Psoas muscle (tissue), 8 donors: ENCODE measurements around the gene UNC80. TPM values are rescaled to one million over a fixed set of nuclear protein-coding genes. Genes with fewer than 3 reads are reported as not detected.

ENCODE experiments used
- ATAC-seq, 4 donors: fragments of 200-7000 bp; cut with Tn5 transposase; one replicate each; pipeline ENCODE4 v1.9.1; 2020; ENCODE audit warnings: moderate library complexity in 3 of 4, mild to moderate bottlenecking in 2 of 4
- DNase-seq, 2 donors: peaks; one replicate each; pipeline ENCODE4 v3.0.0-alpha.2; 2020
- H3K27ac ChIP-seq: fragments of 200-600 bp; one replicate; pipeline ENCODE4 v1.8.0; 2022
- H3K27me3 ChIP-seq, 3 donors: fragments of 200-600 bp in 1 of 3; one replicate each; pipeline versions ENCODE4 v1.6.1 to v1.8.0; 2013 to 2022; ENCODE audit warnings: low read length in 2 of 3, mild to moderate bottlenecking in 2 of 3, moderate library complexity in 1 of 3; ENCODE audit not compliant: insufficient read depth in 3 of 3
- H3K36me3 ChIP-seq, 2 donors: fragments of 200-600 bp in 1 of 2; one replicate each; pipeline versions ENCODE4 v1.6.1 to v1.8.0; 2013 to 2022; ENCODE audit warnings: low read depth in 1 of 2, mild to moderate bottlenecking in 1 of 2, moderate library complexity in 1 of 2; ENCODE audit not compliant: insufficient read depth in 1 of 2
- H3K4me1 ChIP-seq: fragments of 200-600 bp; one replicate; pipeline ENCODE4 v1.8.0; 2022
- H3K4me3 ChIP-seq: fragments of 200-600 bp; one replicate; pipeline ENCODE4 v1.8.0; 2022; ENCODE audit warnings: mild to moderate bottlenecking
- H3K9me3 ChIP-seq: fragments of 200-600 bp; one replicate; pipeline ENCODE4 v1.8.0; 2022
- CTCF ChIP-seq: fragments of 200-600 bp; IDR thresholded peaks from one replicate; pipeline ENCODE4 v1.8.0; 2022; ENCODE audit warnings: antibody characterized with exemption
- WGBS, 3 donors: extraction: QIAGEN DNeasy Blood & Tissue Kit; methylation state at CpG; one replicate each; pipeline versions ENCODE4 v1.1.6 to v1.1.7; 2013; 5-methylcytosine and 5-hydroxymethylcytosine counted together
- intact Hi-C, 2 donors: fragments of 100-400 bp; cut with DNase I; formaldehyde crosslinking; loops; one replicate each; pipeline versions ENCODE4 v1.11.0 to v1.14.2; 2022
- polyA plus RNA-seq, 3 donors: library from polyadenylated mRNA; stranded (reverse); fragments of 200-250 nt; gene quantifications; one replicate each; pipeline ENCODE4 v1.2.3, GENCODE V29; 2013
- total RNA-seq, 4 donors: library from RNA; stranded (reverse); fragmentation: NEBNext Ultra II Directional in 2 of 4; extraction: Animal tissue kit (Norgen Biotek cat#: 25700) in 2 of 4; gene quantifications; one replicate each; pipeline versions ENCODE4 v1.2.1 to v1.2.4, GENCODE V29; 2021 to 2023
- donor health status: healthy with polysubstance abuse.
- donor health status: DM: no; HTN: no; CAD: no; lungs with moderate emphysema.
- donor health status: Bipolar disorder and iron deficiency.
- donor health status: healthy.
- donor health status: DM: yes; HTN: yes; CAD: no.
- donor health status: DM: no; HTN: no; CAD: no.
- donor health status: DM: no; HTN: no; CAD: no.
- donor health status: DM: yes; HTN: yes; CAD: no.

Gene UNC80
- total and polyA plus RNA-seq, 7 donors: 0.03 TPM; not detected in 6

GRCh38 chr2:209868271-209868994 lies 96.8 kb downstream of the UNC80 start:
- H3K4me3 ChIP-seq: no peak overlapping the region
- H3K36me3 ChIP-seq: no peaks in the 10 kb centered on the region
- no peaks in the 10 kb centered on the region for H3K9me3 ChIP-seq
- no peak for DNase-seq
- H3K27ac ChIP-seq: no peak overlapping the region
- H3K4me1 ChIP-seq: no peaks in the 10 kb centered on the region
- H3K27me3 ChIP-seq: no peaks in the 10 kb centered on the region
- intact Hi-C loops: no loop called here
- ATAC-seq: no peak
- 87 to 90% (median 88%) methylated on average over 6 of the region's 6 CpGs for WGBS, 3 donors
- TF ChIP-seq CTCF: no peak

- intact Hi-C loops: no loop called here
- Histone ChIP-seq H3K9me3 (no peaks in the 10 kb centered on the region), H3K27me3 (no peaks in the 10 kb centered on the region), H3K27ac (no peak overlapping the region), H3K4me1 (no peaks in the 10 kb centered on the region), H3K36me3 (no peaks in the 10 kb centered on the region), H3K4me3 (no peak overlapping the region)
- no peak for TF ChIP-seq CTCF
- 25 to 42% (median 32%) methylated on average over 2 of the region's 2 CpGs for WGBS, 3 donors
- DNase-seq (no peak), ATAC-seq (no peak)
These were observed 98.4 kb downstream of the UNC80 start for GRCh38 chr2:209870067-209870466.

- ATAC-seq (no peak), DNase-seq (peak in 1 of 2 donors; percentile 44)
- Histone ChIP-seq H3K27me3 (no peaks in the 10 kb centered on the region), H3K9me3 (no peaks in the 10 kb centered on the region), H3K27ac (no peak overlapping the region), H3K4me3 (no peak overlapping the region), H3K36me3 (no peaks in the 10 kb centered on the region), H3K4me1 (no peaks in the 10 kb centered on the region)
- intact Hi-C loops: no loop called here
- WGBS, 3 donors: 18 to 35% (median 33%) methylated on average over 9 of the region's 9 CpGs
- TF ChIP-seq CTCF: no peak
These were observed 101.0 kb downstream of the UNC80 start for GRCh38 chr2:209872675-209873074.

- TF ChIP-seq CTCF: no peak
These were observed 103.6 kb downstream of the UNC80 start for GRCh38 chr2:209875270-209875669.

GRCh38 chr2:209876211-209876610 lies 104.6 kb downstream of the UNC80 start:
- H3K4me3 ChIP-seq: no peak overlapping the region
- H3K36me3 ChIP-seq: no peaks in the 10 kb centered on the region
- no peaks in the 10 kb centered on the region for H3K4me1 ChIP-seq
- H3K27ac ChIP-seq: no peak overlapping the region
- no peaks in the 10 kb centered on the region for H3K9me3 ChIP-seq
- intact Hi-C loops: no loop called here
- WGBS, 3 donors: 5 to 28% (median 16%) methylated on average over 1 of the region's 1 CpG
- DNase-seq (no peak), ATAC-seq (no peak)
- H3K27me3 ChIP-seq: no peaks in the 10 kb centered on the region
- TF ChIP-seq CTCF: no peak

More at GRCh38 chr2:209875270-209875669, 103.6 kb downstream of the UNC80 start:
- Histone ChIP-seq H3K27me3 (no peaks in the 10 kb centered on the region), H3K36me3 (no peaks in the 10 kb centered on the region), H3K9me3 (no peaks in the 10 kb centered on the region), H3K4me3 (no peak overlapping the region), H3K4me1 (no peaks in the 10 kb centered on the region), H3K27ac (no peak overlapping the region)
- intact Hi-C loops: no loop called here
- no peak for DNase-seq
- WGBS, 3 donors: 84 to 88% (median 88%) methylated on average over 1 of the region's 1 CpG
- no peak for ATAC-seq
